GM21390 (cell line): ENCODE results near the gene ZNF362.

Experiments used
- ATAC-seq: cut with Tn5 transposase; IDR thresholded peaks from one replicate; pipeline ENCODE4 v1.9.1; 2021; ENCODE audit not compliant: unreplicated experiment

The ZNF362 gene

DNA sequence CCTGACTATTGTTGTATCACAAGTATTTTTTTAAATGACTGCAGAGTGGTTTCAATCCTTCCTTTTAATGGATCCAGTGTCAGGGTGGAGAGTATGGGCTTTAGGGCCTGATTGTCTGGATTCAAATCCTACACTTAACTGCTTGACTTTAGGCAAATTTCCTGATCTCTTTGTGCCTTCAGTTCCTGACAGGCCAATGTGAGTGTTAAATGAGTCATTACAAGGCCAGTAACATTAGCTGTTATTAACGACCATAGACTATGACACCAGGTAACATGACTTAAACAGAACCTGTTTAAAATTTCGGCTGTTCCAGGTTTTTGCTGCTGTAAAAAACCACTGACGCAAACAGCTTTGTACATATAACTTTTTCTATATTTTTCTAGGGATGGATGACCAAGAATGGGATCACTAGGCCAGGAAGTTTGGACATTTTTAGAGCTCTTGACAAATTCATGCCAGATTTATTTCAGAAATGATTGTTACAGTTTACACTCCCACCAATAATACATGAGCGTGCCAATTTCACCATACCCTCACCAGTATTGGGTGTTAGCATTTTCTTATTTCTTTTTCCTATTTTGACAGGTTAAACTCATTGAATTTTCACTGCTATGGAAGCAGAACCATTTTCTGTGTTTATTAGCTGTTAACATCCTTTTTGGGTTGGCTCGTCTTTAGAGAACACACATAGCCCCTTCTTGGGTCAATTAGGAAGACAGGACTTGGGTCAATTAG is 11.3 kb downstream of the ZNF362 start:
- no peak for ATAC-seq

GRCh38 chr1:33268457-33268856 is 12.2 kb downstream of the ZNF362 start:
- no peak for ATAC-seq

- no peak for ATAC-seq
Measured at GRCh38 chr1:33268927-33269610, 12.8 kb downstream of the ZNF362 start.

DNA sequence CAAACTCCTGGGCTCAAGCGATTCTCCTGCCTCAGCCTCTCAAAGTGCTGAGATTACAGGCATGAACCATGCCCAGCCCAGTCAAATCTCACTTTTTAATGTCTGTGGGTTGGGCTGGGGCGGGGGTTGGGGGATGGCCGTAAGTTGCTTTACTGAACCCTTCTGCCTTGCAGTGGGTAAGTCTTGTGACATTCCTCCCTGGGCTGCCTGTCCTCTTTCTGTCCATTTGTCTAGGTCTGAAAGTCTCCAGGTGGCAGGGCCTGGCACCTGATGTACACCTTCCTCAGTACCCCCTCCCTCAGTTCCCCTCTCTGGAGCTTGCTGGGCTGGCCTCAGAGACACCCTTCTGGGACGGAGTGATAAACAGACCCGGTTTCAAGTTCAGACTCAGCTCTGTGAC is 13.3 kb downstream of the ZNF362 start:
- no peak for ATAC-seq

DNA sequence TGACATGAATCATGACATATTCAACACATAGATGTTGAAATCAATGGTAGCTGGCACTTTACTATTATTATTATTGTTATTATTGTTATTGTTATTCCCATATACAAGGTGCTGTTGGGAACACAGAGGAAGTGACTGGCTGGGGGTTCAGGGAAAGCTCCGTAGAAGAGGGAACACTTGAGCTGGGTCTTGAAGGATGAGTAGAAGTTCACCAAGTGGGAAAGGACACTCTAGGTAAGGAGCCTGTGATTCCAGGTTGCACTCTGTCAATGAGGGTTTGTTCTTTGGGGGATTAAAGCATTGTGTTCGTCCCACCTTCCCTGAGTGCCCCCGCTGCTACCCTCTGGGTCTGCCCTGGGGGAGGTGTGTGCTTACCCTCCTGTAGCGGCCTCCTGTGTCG is 14.1 kb downstream of the ZNF362 start:
- no peak for ATAC-seq

DNA sequence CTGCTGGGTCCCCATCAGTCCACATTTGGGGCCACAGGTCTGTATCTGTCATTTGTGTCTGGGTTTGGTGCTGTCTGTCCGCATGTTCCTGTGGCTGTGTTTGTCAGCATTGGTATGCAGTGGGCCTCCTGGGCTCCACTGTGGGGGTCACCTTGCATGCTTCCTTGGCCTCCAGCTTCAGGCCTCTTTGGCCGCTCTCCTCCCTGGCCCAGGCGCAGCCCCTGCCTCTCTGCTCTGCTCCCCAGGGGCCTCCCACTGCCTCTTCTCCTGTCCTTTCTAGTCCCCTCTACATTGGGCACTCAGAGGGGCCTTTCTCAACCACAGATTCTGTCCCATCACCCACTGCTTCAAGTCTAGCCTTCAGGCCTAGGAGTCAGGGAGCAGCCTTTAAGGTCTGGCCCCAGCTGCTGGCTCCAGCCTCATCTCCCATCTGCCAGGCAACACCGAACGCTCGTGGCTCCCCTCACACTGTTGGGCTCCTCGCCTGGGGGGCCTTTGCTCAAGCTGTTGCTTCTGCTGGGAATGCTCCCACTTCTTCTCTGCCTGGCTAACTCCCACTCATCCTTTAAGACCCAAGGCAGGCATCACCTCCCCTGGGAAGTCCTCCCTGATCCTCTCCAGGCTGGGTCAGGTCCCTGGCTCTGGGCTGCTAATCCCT is 14.6 kb downstream of the ZNF362 start:
- no peak for ATAC-seq

DNA sequence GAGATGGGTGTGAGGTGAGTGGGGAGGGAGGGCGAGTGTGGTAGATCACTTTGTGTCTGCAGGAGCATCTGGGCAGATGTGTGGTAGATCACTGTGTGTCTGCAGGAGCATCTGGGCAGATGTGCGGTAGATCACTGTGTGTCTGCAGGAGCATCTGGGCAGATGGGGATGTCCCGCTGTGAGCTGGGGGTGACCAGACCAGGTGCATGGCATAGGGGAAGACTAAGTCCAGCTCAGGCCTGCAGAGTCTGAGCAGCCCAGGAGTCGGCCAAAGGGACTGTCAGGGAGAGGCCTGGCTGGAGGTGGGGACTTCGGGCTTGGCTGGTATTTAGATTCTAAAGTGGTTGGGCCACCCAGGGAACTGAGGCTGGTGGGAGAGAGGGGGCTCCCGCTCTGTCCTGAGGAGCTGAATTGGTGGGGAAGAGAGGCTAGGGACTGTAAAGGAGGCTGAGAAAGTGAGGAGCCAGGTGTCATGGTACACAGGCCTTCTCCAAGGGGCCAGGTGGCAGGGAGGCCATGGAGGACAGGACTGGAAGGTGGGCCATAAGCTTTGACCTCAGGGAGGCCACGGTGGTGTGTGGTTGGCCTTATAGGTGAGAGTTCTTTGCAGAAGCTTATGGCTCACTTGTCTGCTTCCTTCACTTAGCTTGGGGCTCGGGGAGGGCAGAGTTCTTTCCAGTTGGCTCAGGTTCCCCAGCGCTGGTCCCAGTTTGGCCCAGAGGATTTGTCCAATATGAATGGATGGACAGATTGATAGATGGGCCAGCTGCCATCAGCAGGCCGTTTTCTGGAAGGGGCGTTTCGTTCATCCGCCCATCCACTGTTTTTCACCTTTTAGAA is 15.6 kb downstream of the ZNF362 start:
- no peak for ATAC-seq

GRCh38 chr1:33272509-33272908 is 16.2 kb downstream of the ZNF362 start:
- ATAC-seq = no peak

DNA sequence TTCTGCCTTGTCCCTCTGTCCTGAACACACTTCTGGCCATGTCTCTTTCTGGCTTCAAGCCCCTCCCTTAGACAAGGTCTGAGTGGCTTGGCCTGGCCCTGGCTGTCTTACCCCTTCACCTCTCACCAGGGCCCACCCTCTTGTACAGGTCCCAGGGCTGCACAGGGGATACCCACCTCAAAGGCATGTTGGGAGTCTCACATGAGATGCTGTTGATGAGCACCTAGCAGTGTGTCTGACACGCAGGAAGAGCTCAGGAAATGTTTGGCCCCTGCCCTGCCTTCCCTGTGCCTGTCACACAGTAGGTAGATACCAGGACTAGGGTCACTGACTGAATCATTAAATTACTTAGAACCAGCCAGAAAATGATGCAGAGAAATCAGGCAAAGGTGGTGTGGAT is 16.6 kb downstream of the ZNF362 start:
- ATAC-seq = no peak

DNA sequence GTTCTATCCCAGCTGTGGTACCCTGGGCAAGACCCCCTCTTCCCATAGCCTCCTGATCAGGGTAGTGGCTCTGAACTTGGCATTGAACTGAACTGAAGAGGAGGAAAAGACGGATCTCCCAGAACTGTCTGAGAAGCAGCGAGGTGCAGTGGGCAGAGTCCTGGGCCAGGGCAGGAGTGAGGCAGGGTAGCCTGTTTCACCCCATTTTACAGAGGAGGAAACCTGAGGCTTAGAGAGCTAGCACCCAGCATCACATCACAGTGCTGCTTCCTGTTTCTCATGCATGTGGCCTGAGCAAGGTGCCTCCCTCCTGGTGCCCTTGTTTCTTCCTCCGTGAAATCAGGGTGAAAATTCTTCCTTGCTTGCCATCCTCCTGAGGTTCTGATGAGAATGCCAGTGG is 17.1 kb downstream of the ZNF362 start:
- ATAC-seq = no peak

DNA sequence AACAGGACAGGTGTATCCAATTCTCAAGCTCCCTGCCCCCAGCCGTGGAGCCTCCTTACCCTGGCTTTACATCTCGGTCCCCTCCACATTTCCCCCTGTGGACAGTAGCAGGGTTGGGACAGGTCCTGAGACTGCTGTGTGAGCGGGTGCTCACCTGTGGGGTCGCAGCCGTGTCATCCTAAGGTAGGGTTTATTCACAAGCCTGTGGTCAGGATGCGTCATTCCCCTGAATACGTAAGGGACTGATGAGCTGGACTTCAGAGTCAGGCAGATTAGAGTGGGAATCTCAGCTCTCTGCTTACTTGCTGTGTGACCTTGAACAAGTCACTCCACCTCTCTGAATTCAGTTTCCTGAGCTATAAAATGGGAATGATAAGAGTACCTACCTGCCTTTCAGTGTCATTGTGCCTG is 17.7 kb downstream of the ZNF362 start:
- no peak for ATAC-seq

- no peak for ATAC-seq
Measured at GRCh38 chr1:33274446-33274845, 18.2 kb downstream of the ZNF362 start.

DNA sequence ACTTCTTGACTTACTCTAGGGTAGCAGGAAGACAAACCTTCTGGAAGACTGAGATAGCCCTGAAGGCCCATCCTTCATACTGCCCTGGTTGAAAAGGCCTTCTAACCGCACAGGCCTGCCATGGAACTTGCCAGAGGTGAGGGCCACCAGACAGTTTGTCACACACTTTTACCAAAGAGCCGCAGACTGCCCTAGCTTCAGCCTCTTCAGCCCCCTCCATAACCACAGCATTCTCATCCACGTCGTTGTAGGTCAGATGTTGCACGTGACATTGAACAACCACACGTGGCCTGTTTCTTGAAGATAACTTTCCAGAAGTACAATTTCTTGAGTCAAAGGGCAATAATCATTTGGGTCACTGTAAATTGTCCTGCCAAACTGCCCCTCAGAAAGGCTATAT is 18.9 kb downstream of the ZNF362 start:
- ATAC-seq = no peak

DNA sequence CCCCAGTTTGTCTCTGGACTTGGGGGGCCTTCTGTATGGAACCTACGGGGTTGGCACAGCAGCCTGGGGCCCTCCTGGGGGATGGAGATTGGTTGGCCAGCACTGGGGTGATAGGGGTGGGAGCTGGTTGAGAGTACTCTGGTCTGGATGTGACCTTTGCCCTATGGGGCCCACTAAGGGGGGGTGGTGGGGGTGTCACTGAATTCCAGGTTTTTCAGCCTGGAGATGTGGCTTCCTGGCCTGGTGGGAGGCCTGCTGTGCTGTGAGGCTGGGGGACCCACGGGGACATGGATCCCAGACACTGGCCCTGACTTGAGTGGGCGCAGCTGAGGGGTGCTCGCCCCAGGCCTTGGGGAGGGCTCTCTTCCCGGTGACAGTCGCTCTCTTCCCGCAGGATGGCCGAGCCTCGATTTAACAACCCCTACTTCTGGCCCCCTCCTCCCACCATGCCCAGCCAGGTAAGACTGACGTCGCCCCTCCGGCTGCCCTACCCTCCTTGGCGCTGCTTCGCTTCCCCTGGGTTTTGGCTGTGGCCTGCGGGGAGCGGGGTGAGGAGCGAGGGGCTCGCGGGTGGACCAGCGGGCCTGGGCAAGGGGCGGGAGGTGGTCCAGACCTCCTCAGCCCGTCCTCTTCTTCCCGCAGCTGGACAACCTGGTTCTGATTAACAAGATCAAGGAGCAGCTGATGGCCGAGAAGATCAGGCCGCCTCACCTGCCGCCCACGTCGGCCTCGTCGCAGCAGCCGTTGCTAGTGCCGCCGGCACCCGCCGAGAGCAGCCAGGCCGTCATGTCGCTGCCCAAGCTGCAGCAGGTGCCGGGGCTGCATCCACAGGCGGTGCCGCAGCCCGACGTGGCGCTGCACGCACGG is 19.6 kb downstream of the ZNF362 start:
- ATAC-seq = no peak

GRCh38 chr1:33276573-33277298 is 20.4 kb downstream of the ZNF362 start:
- ATAC-seq = no peak

DNA sequence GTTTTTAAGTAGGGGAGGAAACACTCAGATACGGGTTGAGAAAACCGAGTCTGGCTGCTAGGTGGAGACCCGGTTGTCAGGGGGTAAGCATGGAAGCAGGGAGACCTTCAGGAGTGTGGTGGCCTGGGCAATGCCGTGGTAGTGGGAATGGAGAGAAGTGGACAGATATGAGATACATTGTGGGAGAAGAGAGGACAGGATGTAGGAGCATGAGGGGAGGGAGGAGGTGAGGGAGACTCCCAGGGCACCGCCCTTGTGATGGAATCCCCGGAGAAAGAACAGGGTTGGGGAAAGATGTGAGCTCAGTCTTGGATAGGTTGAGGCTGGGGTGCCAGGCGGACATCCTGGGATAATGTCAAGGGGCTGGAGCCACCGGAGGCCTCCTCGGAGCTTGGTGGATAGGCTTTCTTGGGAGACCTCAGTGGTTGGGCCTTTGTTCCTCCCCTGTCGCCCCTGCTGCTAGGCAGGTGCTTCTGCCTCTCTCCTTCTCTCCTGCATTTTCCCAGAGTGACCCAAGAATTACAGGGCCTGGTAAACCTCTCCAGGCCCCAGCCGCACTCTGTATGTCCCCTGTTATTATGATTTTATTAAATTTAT is 21.3 kb downstream of the ZNF362 start:
- ATAC-seq = no peak

- no peak for ATAC-seq
Measured at GRCh38 chr1:33280091-33280661, 23.9 kb downstream of the ZNF362 start.

- no peak for ATAC-seq
Measured at GRCh38 chr1:33281554-33282303, 25.4 kb downstream of the ZNF362 start.
